Subcutaneous abdominal adipose tissue (tissue), 5 donors: ENCODE results near the gene ADAMTS7.
"Not testable (repeated sequence)": the region's sequence is repeated elsewhere in the genome, so short reads cannot be mapped to it uniquely, and the experiment has no call there.

Source experiments
- H3K27ac ChIP-seq: one replicate; pipeline ENCODE4 v1.7.0; 2013; ENCODE audit warnings: low read depth, mild to moderate bottlenecking, inconsistent platforms, low read length, moderate library complexity
- H3K27me3 ChIP-seq, 5 donors: one replicate each; pipeline ENCODE4 v1.7.0; 2013; ENCODE audit warnings: low read length in 5 of 5, inconsistent platforms in 1 of 5; ENCODE audit not compliant: control insufficient read depth in 5 of 5, insufficient read depth in 4 of 5
- H3K36me3 ChIP-seq, 5 donors: one replicate each; pipeline ENCODE4 v1.7.0; 2013; ENCODE audit warnings: low read length in 5 of 5; ENCODE audit not compliant: control insufficient read depth in 5 of 5, insufficient read depth in 5 of 5
- H3K4me1 ChIP-seq, 5 donors: one replicate each; pipeline ENCODE4 v1.7.0; 2013; ENCODE audit warnings: low read length in 5 of 5, mild to moderate bottlenecking in 3 of 5, moderate library complexity in 1 of 5; ENCODE audit not compliant: control insufficient read depth in 5 of 5, insufficient read depth in 5 of 5
- H3K4me3 ChIP-seq, 5 donors: one replicate each; pipeline ENCODE4 v1.7.0; 2013; ENCODE audit warnings: low read length in 5 of 5, low read depth in 1 of 5
- H3K9ac ChIP-seq, 5 donors: one replicate each; pipeline ENCODE4 v1.7.0; 2013; ENCODE audit warnings: low read length in 5 of 5, mild to moderate bottlenecking in 4 of 5, moderate library complexity in 3 of 5
- H3K9me3 ChIP-seq, 5 donors: one replicate each; pipeline ENCODE4 v1.7.0; 2013; ENCODE audit warnings: low read length in 5 of 5; ENCODE audit not compliant: control insufficient read depth in 5 of 5
- donor health status: healthy.
- donor health status: healthy.
- donor health status: healthy.
- donor health status: healthy.
- donor health status: healthy.

The ADAMTS7 gene

DNA sequence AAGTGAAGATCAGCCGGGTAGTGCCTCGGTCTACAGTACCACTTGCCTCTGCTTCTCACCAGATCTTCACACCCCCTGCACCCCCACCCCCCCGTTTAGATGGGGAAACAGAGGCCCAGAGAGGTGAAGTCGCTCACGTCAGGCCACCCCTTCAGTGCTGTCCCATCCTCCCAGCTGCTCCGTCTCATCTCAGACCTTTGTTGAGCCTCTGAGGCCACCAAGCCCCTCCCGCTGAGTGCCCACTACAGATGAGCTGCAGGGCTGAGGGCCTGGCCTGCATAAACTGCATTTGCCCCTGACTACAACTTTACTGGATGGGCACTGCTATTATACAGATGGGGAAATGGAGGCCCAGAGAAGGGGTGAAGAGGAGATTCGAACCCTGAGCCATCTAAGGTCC, 35.8 kb downstream of the ADAMTS7 start:
- Histone ChIP-seq H3K27ac (no peak overlapping the region), H3K36me3 (peaks cover 0 to 4% (median 0%) of the 10 kb centered on the region in 5 donors), H3K27me3 (no peaks in the 10 kb centered on the region), H3K4me3 (no peak overlapping the region), H3K9ac (no peak overlapping the region), H3K9me3 (no peaks in the 10 kb centered on the region), H3K4me1 (peaks cover 0 to 17% (median 8%) of the 10 kb centered on the region in 5 donors)

DNA sequence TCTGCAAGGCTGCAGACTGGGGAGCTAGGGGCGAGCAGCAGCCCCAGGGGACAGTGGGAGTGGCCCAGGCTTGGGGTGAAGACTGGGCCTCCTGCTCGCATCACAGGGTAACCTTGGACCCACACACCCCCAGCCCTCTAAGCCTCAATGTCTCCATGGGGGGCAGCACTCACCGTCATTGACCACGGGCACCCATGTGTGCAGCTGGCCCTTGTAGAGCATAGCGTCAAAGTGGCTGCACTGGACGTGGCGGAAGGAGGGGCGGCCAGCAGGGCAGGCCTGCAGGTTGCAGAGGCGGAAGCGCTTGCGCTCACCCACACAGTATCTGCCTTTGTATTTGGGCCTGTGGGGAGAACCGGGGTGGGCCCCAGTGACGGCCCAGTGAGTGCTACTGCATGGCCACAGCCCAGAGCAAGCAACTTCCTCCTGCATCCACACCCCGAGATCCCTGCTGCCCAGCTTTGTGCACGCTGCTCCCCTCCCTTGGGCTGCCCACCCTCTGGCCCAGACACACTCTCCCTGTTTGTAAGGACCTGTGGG, 36.7 kb downstream of the ADAMTS7 start:
- not testable (repeated sequence) for H3K9ac ChIP-seq, H3K36me3 ChIP-seq
- H3K4me1 ChIP-seq = peaks cover 0 to 15% (median 6%) of the 10 kb centered on the region in 5 donors

GRCh38 chr15:78773765-78774450, 37.4 kb downstream of the ADAMTS7 start:
- H3K9me3 ChIP-seq = not testable (repeated sequence)

More for the DNA sequence above, 36.7 kb downstream of the ADAMTS7 start:
- not testable (repeated sequence) for H3K27me3 ChIP-seq, H3K27ac ChIP-seq, H3K9me3 ChIP-seq, H3K4me3 ChIP-seq

GRCh38 chr15:78772738-78773137, 38.5 kb downstream of the ADAMTS7 start:
- H3K4me3 ChIP-seq = no peak overlapping the region
- H3K9me3 ChIP-seq = no peaks in the 10 kb centered on the region
- H3K36me3 ChIP-seq = peaks cover 0 to 4% (median 0%) of the 10 kb centered on the region in 5 donors
- no peak overlapping the region for H3K9ac ChIP-seq
- no peak overlapping the region for H3K27ac ChIP-seq
- no peaks in the 10 kb centered on the region for H3K4me1 ChIP-seq
- no peaks in the 10 kb centered on the region for H3K27me3 ChIP-seq

More at GRCh38 chr15:78773765-78774450, 37.4 kb downstream of the ADAMTS7 start:
- not testable (repeated sequence) for H3K4me1 ChIP-seq, H3K27me3 ChIP-seq, H3K4me3 ChIP-seq, H3K27ac ChIP-seq, H3K9ac ChIP-seq, H3K36me3 ChIP-seq

GRCh38 chr15:78771436-78772000, 39.7 kb downstream of the ADAMTS7 start:
- H3K4me1 ChIP-seq, H3K27me3 ChIP-seq, H3K36me3 ChIP-seq, H3K4me3 ChIP-seq, H3K9me3 ChIP-seq, H3K9ac ChIP-seq, H3K27ac ChIP-seq: not testable (repeated sequence)

GRCh38 chr15:78771020-78771419, 40.2 kb downstream of the ADAMTS7 start:
- H3K4me3 ChIP-seq, H3K27ac ChIP-seq, H3K27me3 ChIP-seq, H3K36me3 ChIP-seq, H3K4me1 ChIP-seq, H3K9me3 ChIP-seq, H3K9ac ChIP-seq: not testable (repeated sequence)

DNA sequence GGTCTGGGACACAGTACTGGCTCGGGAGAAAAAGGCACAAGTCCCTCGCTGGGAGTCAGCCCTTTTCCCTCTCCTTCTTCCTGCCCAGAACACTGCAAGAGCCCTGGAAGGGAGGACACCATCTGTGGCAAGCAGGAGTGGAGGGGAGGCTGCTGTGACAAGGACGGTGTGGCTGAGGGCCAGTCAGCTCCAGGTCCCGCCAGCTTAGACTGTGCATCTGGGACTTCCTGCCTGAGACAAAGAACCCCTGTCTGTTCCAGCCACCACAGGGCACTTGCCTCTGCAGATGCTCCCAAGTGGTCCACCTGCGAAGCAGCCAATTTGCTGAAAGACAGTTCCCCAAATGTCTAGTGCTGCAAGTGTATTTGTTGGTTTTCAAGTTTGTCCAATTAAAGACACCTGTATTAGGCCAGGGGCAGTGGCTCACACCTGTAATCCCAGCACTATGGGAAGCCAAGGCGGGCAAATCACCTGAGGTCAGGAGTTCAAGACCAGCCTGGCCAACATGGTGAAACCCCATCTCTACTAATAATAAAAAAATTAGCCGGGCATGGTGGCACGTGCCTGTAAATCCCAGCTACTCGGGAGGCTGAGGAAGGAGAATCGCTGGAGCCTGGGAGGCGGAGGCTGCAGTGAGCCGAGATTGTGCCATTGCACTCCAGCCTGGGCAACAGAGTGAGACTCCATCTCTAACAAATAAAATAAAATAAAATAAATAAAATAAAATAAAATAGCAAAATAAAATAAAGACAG, 41.6 kb downstream of the ADAMTS7 start:
- H3K9me3 ChIP-seq, H3K27ac ChIP-seq: not testable (repeated sequence)

GRCh38 chr15:78768531-78769408, 42.5 kb downstream of the ADAMTS7 start:
- no peak overlapping the region for H3K4me3 ChIP-seq
- no peaks in the 10 kb centered on the region for H3K9me3 ChIP-seq
- H3K27ac ChIP-seq = no peak overlapping the region
- H3K36me3 ChIP-seq = peaks cover 0 to 4% (median 0%) of the 10 kb centered on the region in 5 donors
- H3K4me1 ChIP-seq = peaks cover 0 to 4% (median 0%) of the 10 kb centered on the region in 5 donors
- H3K27me3 ChIP-seq = no peaks in the 10 kb centered on the region
- no peak overlapping the region for H3K9ac ChIP-seq

More for the DNA sequence above, 41.6 kb downstream of the ADAMTS7 start:
- not testable (repeated sequence) for H3K9ac ChIP-seq, H3K4me1 ChIP-seq, H3K36me3 ChIP-seq, H3K27me3 ChIP-seq, H3K4me3 ChIP-seq

DNA sequence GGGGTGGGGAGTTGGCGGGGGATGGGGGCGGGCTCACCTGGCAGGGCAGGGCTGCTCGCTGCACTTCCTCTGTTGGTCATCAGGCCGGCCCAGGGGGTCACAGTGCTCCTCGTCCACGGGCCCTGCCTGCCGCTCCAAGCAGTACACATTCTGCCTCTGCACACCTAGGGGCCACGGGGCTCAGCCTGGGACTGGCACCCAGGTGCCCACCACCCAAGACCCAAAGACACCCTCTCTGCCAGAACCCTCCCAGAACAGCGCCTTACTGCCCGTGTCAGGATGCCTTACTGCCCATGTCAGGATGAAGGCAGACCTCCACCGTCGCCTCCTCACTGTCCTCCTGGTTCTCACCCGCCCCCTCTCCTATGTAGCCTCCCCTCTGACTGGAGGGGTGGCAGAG, 43.2 kb downstream of the ADAMTS7 start:
- no peak overlapping the region for H3K4me3 ChIP-seq
- H3K27ac ChIP-seq = no peak overlapping the region
- H3K27me3 ChIP-seq = no peaks in the 10 kb centered on the region
- no peak overlapping the region for H3K9ac ChIP-seq
- no peaks in the 10 kb centered on the region for H3K9me3 ChIP-seq
- H3K4me1 ChIP-seq = peaks cover 0 to 4% (median 0%) of the 10 kb centered on the region in 5 donors
- H3K36me3 ChIP-seq = peaks cover 0 to 4% (median 0%) of the 10 kb centered on the region in 5 donors
